Loucy (cell line): ENCODE measurements around the gene AFF3.

ENCODE experiments used
- EZH2phosphoT487 ChIP-seq: fragments of 200-600 bp; IDR thresholded peaks from 2 replicates; pipeline ENCODE4 v1.6.1; 2018; ENCODE audit warnings: antibody characterized with exemption, mild to moderate bottlenecking, moderate library complexity, borderline replicate concordance
- TF ChIP-seq, protein P1 (sequence below): fragments of 200-600 bp; sonication (generic); conservative IDR thresholded peaks from 2 replicates; pipeline ENCODE4 v1.5.1; 2014; ENCODE audit warnings: mild to moderate bottlenecking, antibody characterized with exemption, low read length

DNA sequence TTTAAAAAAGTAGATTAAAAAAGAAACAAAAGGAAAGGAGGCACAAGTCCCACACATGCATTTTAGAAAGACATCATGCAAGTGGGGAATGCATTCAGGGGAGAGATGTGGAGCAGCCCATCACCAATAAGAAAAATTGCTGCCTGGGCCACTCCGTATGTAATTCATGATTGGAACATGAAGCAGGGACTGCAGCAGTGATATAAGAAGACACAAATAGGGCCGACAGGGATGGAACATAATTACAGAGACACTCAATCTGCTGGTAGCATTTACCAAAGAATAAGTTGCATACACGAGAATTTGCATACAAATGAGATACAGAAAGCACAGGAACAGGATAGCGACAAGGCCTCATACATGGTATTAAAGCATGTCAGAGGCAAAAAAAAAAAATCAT is 6.5 kb upstream of the AFF3 start:
- TF ChIP-seq, protein P1, sequence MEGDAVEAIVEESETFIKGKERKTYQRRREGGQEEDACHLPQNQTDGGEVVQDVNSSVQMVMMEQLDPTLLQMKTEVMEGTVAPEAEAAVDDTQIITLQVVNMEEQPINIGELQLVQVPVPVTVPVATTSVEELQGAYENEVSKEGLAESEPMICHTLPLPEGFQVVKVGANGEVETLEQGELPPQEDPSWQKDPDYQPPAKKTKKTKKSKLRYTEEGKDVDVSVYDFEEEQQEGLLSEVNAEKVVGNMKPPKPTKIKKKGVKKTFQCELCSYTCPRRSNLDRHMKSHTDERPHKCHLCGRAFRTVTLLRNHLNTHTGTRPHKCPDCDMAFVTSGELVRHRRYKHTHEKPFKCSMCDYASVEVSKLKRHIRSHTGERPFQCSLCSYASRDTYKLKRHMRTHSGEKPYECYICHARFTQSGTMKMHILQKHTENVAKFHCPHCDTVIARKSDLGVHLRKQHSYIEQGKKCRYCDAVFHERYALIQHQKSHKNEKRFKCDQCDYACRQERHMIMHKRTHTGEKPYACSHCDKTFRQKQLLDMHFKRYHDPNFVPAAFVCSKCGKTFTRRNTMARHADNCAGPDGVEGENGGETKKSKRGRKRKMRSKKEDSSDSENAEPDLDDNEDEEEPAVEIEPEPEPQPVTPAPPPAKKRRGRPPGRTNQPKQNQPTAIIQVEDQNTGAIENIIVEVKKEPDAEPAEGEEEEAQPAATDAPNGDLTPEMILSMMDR, result no peak
- TF ChIP-seq EZH2phosphoT487, result no peak
